Ovary (tissue), 3 donors: Measurements from ENCODE around the gene DAB2IP.

ENCODE experiments used
- POLR2A ChIP-seq: fragments of 450-650 bp; IDR thresholded peaks from one replicate; pipeline ENCODE4 v1.6.1; 2017; ENCODE audit warnings: antibody characterized with exemption, mild to moderate bottlenecking, moderate library complexity
- TF ChIP-seq, protein P1 (sequence below), 3 donors: fragments of 450-650 bp in 2 of 3; fragments of 200-600 bp in 1 of 3; IDR thresholded peaks; one replicate each; pipeline versions ENCODE4 v1.5.1 to v1.8.0; 2016 to 2022; ENCODE audit warnings: antibody characterized with exemption in 3 of 3, mild to moderate bottlenecking in 1 of 3
- donor health status: DM: no; HTN: no; CAD: no.

DNA sequence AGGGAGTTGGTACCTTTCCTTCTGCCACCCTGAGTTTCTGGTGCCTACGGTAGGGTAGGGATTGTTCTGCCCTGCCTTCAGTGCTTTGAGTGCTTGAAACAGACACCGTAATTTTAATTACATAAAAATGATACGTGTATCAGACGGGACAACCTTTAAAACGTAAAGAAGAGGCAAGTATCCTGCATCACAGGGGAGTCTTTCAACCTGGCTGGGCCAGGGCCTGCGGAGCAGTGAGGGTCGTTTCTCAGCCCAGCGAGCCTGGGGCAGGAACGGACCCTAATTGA is 483 bp upstream of the DAB2IP start:
- TF ChIP-seq, protein P1, sequence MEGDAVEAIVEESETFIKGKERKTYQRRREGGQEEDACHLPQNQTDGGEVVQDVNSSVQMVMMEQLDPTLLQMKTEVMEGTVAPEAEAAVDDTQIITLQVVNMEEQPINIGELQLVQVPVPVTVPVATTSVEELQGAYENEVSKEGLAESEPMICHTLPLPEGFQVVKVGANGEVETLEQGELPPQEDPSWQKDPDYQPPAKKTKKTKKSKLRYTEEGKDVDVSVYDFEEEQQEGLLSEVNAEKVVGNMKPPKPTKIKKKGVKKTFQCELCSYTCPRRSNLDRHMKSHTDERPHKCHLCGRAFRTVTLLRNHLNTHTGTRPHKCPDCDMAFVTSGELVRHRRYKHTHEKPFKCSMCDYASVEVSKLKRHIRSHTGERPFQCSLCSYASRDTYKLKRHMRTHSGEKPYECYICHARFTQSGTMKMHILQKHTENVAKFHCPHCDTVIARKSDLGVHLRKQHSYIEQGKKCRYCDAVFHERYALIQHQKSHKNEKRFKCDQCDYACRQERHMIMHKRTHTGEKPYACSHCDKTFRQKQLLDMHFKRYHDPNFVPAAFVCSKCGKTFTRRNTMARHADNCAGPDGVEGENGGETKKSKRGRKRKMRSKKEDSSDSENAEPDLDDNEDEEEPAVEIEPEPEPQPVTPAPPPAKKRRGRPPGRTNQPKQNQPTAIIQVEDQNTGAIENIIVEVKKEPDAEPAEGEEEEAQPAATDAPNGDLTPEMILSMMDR (IDR thresholded peaks at IDR 0.05), result no peak
- no peak for TF ChIP-seq POLR2A
